Measurements from ENCODE around the gene LRRC37A3.
"Not testable (repeated sequence)": the region's sequence is repeated elsewhere in the genome, so short reads cannot be mapped to it uniquely, and the experiment has no call there.

Gene LRRC37A3

GRCh38 chr17:64919289-64920025 is at the start of gene LRRC37A3:
LRRC37A3 (minus strand) TSS chr17:64919478; CDS start chr17:64897257, 22,221 bp downstream.
- DNase-seq: peak; percentile 100

GRCh38 chr17:64965873-64966287 is 46.6 kb upstream of the LRRC37A3 start:
- peak; percentile 75 for DNase-seq

GRCh38 chr17:64965256-64965872 is 46.1 kb upstream of the LRRC37A3 start:
- not testable (repeated sequence) for DNase-seq

GRCh38 chr17:64964796-64965195 is 45.5 kb upstream of the LRRC37A3 start:
- no peak for DNase-seq

GRCh38 chr17:64963814-64964213 is 44.5 kb upstream of the LRRC37A3 start:
- DNase-seq: not testable (repeated sequence)

GRCh38 chr17:64961563-64962378 is 42.5 kb upstream of the LRRC37A3 start:
- not testable (repeated sequence) for DNase-seq

GRCh38 chr17:64951877-64952276 is 32.6 kb upstream of the LRRC37A3 start:
- DNase-seq: no peak

GRCh38 chr17:64950871-64951270 is 31.6 kb upstream of the LRRC37A3 start:
- DNase-seq: no peak

GRCh38 chr17:64947152-64947551 is 27.9 kb upstream of the LRRC37A3 start:
- no peak for DNase-seq

- no peak for DNase-seq
Observed at GRCh38 chr17:64941761-64942160, 22.5 kb upstream of the LRRC37A3 start.

- no peak for DNase-seq
Observed at GRCh38 chr17:64941045-64941444, 21.8 kb upstream of the LRRC37A3 start.

GRCh38 chr17:64940055-64940454 is 20.8 kb upstream of the LRRC37A3 start:
- DNase-seq: no peak

GRCh38 chr17:64938925-64939474 is 19.7 kb upstream of the LRRC37A3 start:
- peak; percentile 53 for DNase-seq

- no peak for DNase-seq
Observed at GRCh38 chr17:64938290-64938689, 19.0 kb upstream of the LRRC37A3 start.

GRCh38 chr17:64936117-64936516 is 16.8 kb upstream of the LRRC37A3 start:
- no peak for DNase-seq

GRCh38 chr17:64934284-64934778 is 15.1 kb upstream of the LRRC37A3 start:
- DNase-seq: not testable (repeated sequence)

GRCh38 chr17:64932850-64933249 is 13.6 kb upstream of the LRRC37A3 start:
- not testable (repeated sequence) for DNase-seq

- not testable (repeated sequence) for DNase-seq
Observed at GRCh38 chr17:64930374-64930773, 11.1 kb upstream of the LRRC37A3 start.

GRCh38 chr17:64929419-64930209 is 10.3 kb upstream of the LRRC37A3 start:
- not testable (repeated sequence) for DNase-seq

GRCh38 chr17:64928701-64929100 is 9.4 kb upstream of the LRRC37A3 start:
- not testable (repeated sequence) for DNase-seq

GRCh38 chr17:64927444-64927843 is 8.2 kb upstream of the LRRC37A3 start:
- DNase-seq: not testable (repeated sequence)

- DNase-seq: not testable (repeated sequence)
Observed at GRCh38 chr17:64926430-64926829, 7.2 kb upstream of the LRRC37A3 start.
